ENCODE data around the gene SOCS6.

The SOCS6 gene

DNA sequence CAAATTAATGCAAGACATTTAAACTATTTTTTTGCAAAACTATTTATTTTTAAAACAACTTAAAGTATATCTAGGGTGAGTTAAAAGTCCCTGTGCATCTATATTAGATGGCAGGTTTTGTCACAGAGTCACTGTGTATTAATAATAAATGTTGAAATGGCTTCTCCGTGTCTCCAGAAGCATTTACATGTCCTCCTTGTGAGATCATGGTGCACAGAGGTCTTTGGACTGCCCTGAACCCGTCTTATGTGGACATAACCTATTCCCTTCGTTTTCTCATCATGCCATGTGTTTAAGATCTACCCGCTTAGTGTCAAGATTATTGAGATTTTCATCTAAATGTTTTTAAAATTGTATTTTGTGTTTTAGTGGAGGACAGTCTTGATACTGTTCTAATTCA is 39.3 kb downstream of the SOCS6 start:
- Histone ChIP-seq H3K4me3 (IDR thresholded peaks at IDR 0.05; ENCODE audit: insufficient read depth, low read depth, low read length) (no peak overlapping the region), H2AFZ (ENCODE audit: low read depth) (no peak overlapping the region), H3K27ac (no peak overlapping the region), H3K9ac (no peak overlapping the region), H3K4me2 (no peak overlapping the region), H3K36me3 (ENCODE audit: insufficient read depth) (no peaks in the 10 kb centered on the region; the same call in 1 of the 2 replicates), H3K79me2 (ENCODE audit: insufficient read depth, low read depth) (peaks cover 7% of the 10 kb centered on the region; the same call in 1 of the 2 replicates), H3K4me1 (ENCODE audit: low read depth, poor library complexity, severe bottlenecking) (no peaks in the 10 kb centered on the region), H3K27me3 (ENCODE audit: insufficient read depth, low read depth) (no peaks in the 10 kb centered on the region), H4K20me1 (ENCODE audit: insufficient read depth) (no peaks in the 10 kb centered on the region)
- TF ChIP-seq, protein P1, sequence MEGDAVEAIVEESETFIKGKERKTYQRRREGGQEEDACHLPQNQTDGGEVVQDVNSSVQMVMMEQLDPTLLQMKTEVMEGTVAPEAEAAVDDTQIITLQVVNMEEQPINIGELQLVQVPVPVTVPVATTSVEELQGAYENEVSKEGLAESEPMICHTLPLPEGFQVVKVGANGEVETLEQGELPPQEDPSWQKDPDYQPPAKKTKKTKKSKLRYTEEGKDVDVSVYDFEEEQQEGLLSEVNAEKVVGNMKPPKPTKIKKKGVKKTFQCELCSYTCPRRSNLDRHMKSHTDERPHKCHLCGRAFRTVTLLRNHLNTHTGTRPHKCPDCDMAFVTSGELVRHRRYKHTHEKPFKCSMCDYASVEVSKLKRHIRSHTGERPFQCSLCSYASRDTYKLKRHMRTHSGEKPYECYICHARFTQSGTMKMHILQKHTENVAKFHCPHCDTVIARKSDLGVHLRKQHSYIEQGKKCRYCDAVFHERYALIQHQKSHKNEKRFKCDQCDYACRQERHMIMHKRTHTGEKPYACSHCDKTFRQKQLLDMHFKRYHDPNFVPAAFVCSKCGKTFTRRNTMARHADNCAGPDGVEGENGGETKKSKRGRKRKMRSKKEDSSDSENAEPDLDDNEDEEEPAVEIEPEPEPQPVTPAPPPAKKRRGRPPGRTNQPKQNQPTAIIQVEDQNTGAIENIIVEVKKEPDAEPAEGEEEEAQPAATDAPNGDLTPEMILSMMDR (conservative IDR thresholded peaks at IDR 0.05; ENCODE audit: low read depth, low read length), result no peak

DNA sequence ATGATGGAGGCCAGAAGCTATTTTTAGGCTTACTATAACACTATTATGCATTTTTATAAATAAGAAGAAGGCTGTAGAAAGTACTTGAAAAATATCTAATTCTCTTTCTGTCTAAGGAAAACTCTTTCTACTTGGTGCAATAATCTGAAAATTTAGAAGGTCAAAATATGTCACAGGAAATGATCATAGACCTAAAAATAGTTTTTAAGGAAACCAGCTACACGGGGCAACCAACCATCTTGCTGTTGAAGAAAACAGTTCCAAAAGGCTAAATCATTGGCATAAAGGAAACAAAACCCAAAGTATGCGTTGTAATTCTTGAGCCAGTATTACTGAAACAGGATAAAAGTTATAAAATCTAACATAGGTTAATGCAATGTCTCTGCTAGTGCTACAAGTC is 40.2 kb downstream of the SOCS6 start:
- no peak overlapping the region for H3K27ac ChIP-seq
- H3K4me2 ChIP-seq, result no peak overlapping the region
- H3K4me1 ChIP-seq (ENCODE audit: low read depth, poor library complexity, severe bottlenecking), result no peaks in the 10 kb centered on the region
- H3K9ac ChIP-seq, result no peak overlapping the region
- H4K20me1 ChIP-seq (ENCODE audit: insufficient read depth), result no peaks in the 10 kb centered on the region
- no peak overlapping the region for H2AFZ ChIP-seq (ENCODE audit: low read depth)
- H3K4me3 ChIP-seq (IDR thresholded peaks at IDR 0.05; ENCODE audit: insufficient read depth, low read depth, low read length), result no peak overlapping the region
- no peaks in the 10 kb centered on the region; the same call in 1 of the 2 replicates for H3K36me3 ChIP-seq (ENCODE audit: insufficient read depth)
- TF ChIP-seq, protein P1 (conservative IDR thresholded peaks at IDR 0.05; ENCODE audit: low read depth, low read length), result no peak
- H3K79me2 ChIP-seq (ENCODE audit: insufficient read depth, low read depth), result no peaks in the 10 kb centered on the region
- no peaks in the 10 kb centered on the region for H3K27me3 ChIP-seq (ENCODE audit: insufficient read depth, low read depth)

DNA sequence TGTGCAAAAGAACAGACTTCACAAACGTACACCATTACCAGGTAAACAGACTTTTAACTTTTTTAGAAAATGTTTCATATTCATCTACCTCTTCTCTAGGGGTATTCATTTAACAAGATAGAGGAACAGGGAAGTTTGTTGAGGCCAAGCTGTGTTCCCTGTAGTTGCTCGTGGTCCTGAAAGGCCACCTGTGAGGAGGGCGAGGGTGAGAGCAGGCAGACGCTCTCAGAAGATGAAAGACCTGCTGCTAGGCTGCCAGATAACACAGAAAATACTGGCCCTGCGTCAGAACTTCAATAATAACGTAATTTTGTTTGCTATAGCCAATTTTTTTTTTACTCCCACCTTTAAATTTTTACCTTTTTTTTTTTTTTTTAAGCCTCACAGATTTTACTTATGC is 42.0 kb downstream of the SOCS6 start:
- Histone ChIP-seq H3K79me2 (ENCODE audit: insufficient read depth, low read depth) (no peaks in the 10 kb centered on the region), H3K27ac (no peak overlapping the region)
- TF ChIP-seq, protein P1 (conservative IDR thresholded peaks at IDR 0.05; ENCODE audit: low read depth, low read length), result no peak

DNA sequence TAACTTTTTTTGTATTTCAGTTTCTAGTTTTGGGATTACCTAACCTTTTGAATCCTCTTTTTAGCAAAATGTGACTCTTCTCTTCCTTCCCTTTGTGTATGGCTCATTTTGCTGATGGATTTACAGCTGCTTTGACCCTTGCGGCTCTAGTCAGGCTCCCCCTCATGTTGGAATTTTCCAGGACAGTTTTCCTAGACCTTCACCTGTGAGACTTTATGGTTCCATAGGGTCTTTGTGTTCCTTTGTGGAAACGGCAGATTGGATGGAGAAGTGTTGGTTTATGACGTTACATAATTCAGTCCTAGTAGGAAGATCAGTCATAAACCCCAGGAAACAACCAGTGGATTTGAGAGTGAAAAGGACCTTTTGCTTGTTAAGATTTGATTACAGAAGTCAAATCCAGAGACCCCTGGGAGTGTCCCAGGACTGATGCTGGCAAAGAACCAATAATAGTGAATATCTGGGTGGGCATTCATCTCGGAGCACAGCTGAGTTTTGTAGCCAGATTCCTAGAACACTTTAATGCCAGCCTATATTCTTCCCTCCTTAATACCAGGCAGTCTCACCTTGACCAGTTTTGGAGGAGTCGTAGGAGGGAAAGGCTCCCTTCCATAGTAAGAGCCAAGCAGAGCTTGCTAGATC is 42.7 kb downstream of the SOCS6 start:
- H3K27me3 ChIP-seq (ENCODE audit: insufficient read depth, low read depth), result no peaks in the 10 kb centered on the region
- H3K27ac ChIP-seq, result no peak overlapping the region
- peaks cover 3% of the 10 kb centered on the region for H3K4me1 ChIP-seq (ENCODE audit: low read depth, poor library complexity, severe bottlenecking)
- no peak overlapping the region for H3K4me3 ChIP-seq (IDR thresholded peaks at IDR 0.05; ENCODE audit: insufficient read depth, low read depth, low read length)
- no peak overlapping the region for H2AFZ ChIP-seq (ENCODE audit: low read depth)
- H4K20me1 ChIP-seq (ENCODE audit: insufficient read depth), result no peaks in the 10 kb centered on the region
- H3K36me3 ChIP-seq (ENCODE audit: insufficient read depth), result no peaks in the 10 kb centered on the region
- TF ChIP-seq, protein P1 (conservative IDR thresholded peaks at IDR 0.05; ENCODE audit: low read depth, low read length), result no peak
- H3K79me2 ChIP-seq (ENCODE audit: insufficient read depth, low read depth), result no peaks in the 10 kb centered on the region
- no peak overlapping the region for H3K9ac ChIP-seq
- H3K4me2 ChIP-seq, result no peak overlapping the region

More for the DNA sequence above, 42.0 kb downstream of the SOCS6 start:
- H4K20me1 ChIP-seq (ENCODE audit: insufficient read depth), result no peaks in the 10 kb centered on the region
- no peaks in the 10 kb centered on the region for H3K4me1 ChIP-seq (ENCODE audit: low read depth, poor library complexity, severe bottlenecking)
- no peaks in the 10 kb centered on the region; the same call in 1 of the 2 replicates for H3K36me3 ChIP-seq (ENCODE audit: insufficient read depth)
- H3K4me2 ChIP-seq, result no peak overlapping the region
- no peak overlapping the region for H3K4me3 ChIP-seq (IDR thresholded peaks at IDR 0.05; ENCODE audit: insufficient read depth, low read depth, low read length)
- H2AFZ ChIP-seq (ENCODE audit: low read depth), result no peak overlapping the region
- no peaks in the 10 kb centered on the region for H3K27me3 ChIP-seq (ENCODE audit: insufficient read depth, low read depth)
- no peak overlapping the region for H3K9ac ChIP-seq
